Stomach smooth muscle (tissue), 2 donors: Measurements from ENCODE around the gene ROCK2.
"Not testable (repeated sequence)": the region's sequence is repeated elsewhere in the genome, so short reads cannot be mapped to it uniquely, and the experiment has no call there.

Experiments used
- H3K27ac ChIP-seq: one replicate; pipeline ENCODE4 v1.7.0; 2013; ENCODE audit warnings: mild to moderate bottlenecking, low read length, inconsistent platforms
- H3K27me3 ChIP-seq, 2 donors: one replicate each; pipeline ENCODE4 v1.7.0; 2013; ENCODE audit warnings: low read length in 2 of 2; ENCODE audit not compliant: insufficient read depth in 2 of 2, control insufficient read depth in 1 of 2
- H3K36me3 ChIP-seq, 2 donors: one replicate each; pipeline ENCODE4 v1.7.0; 2013; ENCODE audit warnings: low read length in 2 of 2; ENCODE audit not compliant: control insufficient read depth in 2 of 2, insufficient read depth in 2 of 2
- H3K4me1 ChIP-seq: one replicate; pipeline ENCODE4 v1.7.0; 2013; ENCODE audit warnings: low read length; ENCODE audit not compliant: control insufficient read depth, insufficient read depth
- H3K4me3 ChIP-seq, 2 donors: one replicate each; pipeline ENCODE4 v1.7.0; 2013; ENCODE audit warnings: low read length in 2 of 2
- H3K9ac ChIP-seq, 2 donors: one replicate each; pipeline ENCODE4 v1.7.0; 2013; ENCODE audit warnings: low read length in 2 of 2, mild to moderate bottlenecking in 1 of 2
- H3K9me3 ChIP-seq, 2 donors: one replicate each; pipeline ENCODE4 v1.7.0; 2013; ENCODE audit warnings: low read length in 2 of 2; ENCODE audit not compliant: control insufficient read depth in 2 of 2
- donor health status: healthy.
- donor health status: Pancreatic carcinoma.

Gene ROCK2

GRCh38 chr2:11339508-11340083, 4.8 kb downstream of the ROCK2 start:
- Histone ChIP-seq H3K27ac (no peak overlapping the region), H3K4me1 (no peaks in the 10 kb centered on the region), H3K9me3 (no peaks in the 10 kb centered on the region), H3K36me3 (no peaks in the 10 kb centered on the region), H3K4me3 (no peak overlapping the region), H3K9ac (no peak overlapping the region), H3K27me3 (no peaks in the 10 kb centered on the region)

GRCh38 chr2:11338580-11338979, 5.9 kb downstream of the ROCK2 start:
- Histone ChIP-seq H3K4me1 (no peaks in the 10 kb centered on the region), H3K9ac (no peak overlapping the region), H3K27me3 (no peaks in the 10 kb centered on the region), H3K4me3 (no peak overlapping the region), H3K9me3 (no peaks in the 10 kb centered on the region), H3K27ac (no peak overlapping the region), H3K36me3 (no peaks in the 10 kb centered on the region)

GRCh38 chr2:11337909-11338308, 6.5 kb downstream of the ROCK2 start:
- Histone ChIP-seq H3K27ac (no peak overlapping the region), H3K4me3 (no peak overlapping the region), H3K9me3 (no peaks in the 10 kb centered on the region), H3K4me1 (no peaks in the 10 kb centered on the region), H3K9ac (no peak overlapping the region), H3K36me3 (no peaks in the 10 kb centered on the region), H3K27me3 (no peaks in the 10 kb centered on the region)

- no peak overlapping the region for H3K4me3 ChIP-seq
- no peak overlapping the region for H3K27ac ChIP-seq
- H3K36me3 ChIP-seq = no peaks in the 10 kb centered on the region
- H3K4me1 ChIP-seq = no peaks in the 10 kb centered on the region
- no peaks in the 10 kb centered on the region for H3K9me3 ChIP-seq
- H3K27me3 ChIP-seq = no peaks in the 10 kb centered on the region
- H3K9ac ChIP-seq = no peak overlapping the region
Measured at GRCh38 chr2:11336189-11336588, 8.2 kb downstream of the ROCK2 start.

- Histone ChIP-seq H3K27me3 (no peaks in the 10 kb centered on the region), H3K4me3 (no peak overlapping the region), H3K9ac (no peak overlapping the region), H3K4me1 (no peaks in the 10 kb centered on the region), H3K9me3 (no peaks in the 10 kb centered on the region), H3K27ac (no peak overlapping the region), H3K36me3 (no peaks in the 10 kb centered on the region)
Measured at GRCh38 chr2:11333427-11334183, 10.8 kb downstream of the ROCK2 start.

GRCh38 chr2:11332596-11332995, 11.8 kb downstream of the ROCK2 start:
- no peaks in the 10 kb centered on the region for H3K27me3 ChIP-seq
- no peaks in the 10 kb centered on the region for H3K9me3 ChIP-seq
- no peak overlapping the region for H3K9ac ChIP-seq
- no peaks in the 10 kb centered on the region for H3K4me1 ChIP-seq
- H3K4me3 ChIP-seq = no peak overlapping the region
- H3K36me3 ChIP-seq = no peaks in the 10 kb centered on the region
- H3K27ac ChIP-seq = no peak overlapping the region

GRCh38 chr2:11330457-11331142, 13.8 kb downstream of the ROCK2 start:
- no peaks in the 10 kb centered on the region for H3K27me3 ChIP-seq
- no peaks in the 10 kb centered on the region for H3K4me1 ChIP-seq
- H3K36me3 ChIP-seq = no peaks in the 10 kb centered on the region
- H3K4me3 ChIP-seq = no peak overlapping the region
- no peak overlapping the region for H3K27ac ChIP-seq
- no peaks in the 10 kb centered on the region for H3K9me3 ChIP-seq
- no peak overlapping the region for H3K9ac ChIP-seq

- H3K4me1 ChIP-seq = no peaks in the 10 kb centered on the region
- no peak overlapping the region for H3K27ac ChIP-seq
- no peaks in the 10 kb centered on the region for H3K27me3 ChIP-seq
- no peaks in the 10 kb centered on the region for H3K9me3 ChIP-seq
- no peak overlapping the region for H3K4me3 ChIP-seq
- no peak overlapping the region for H3K9ac ChIP-seq
- H3K36me3 ChIP-seq = no peaks in the 10 kb centered on the region
Measured at GRCh38 chr2:11329776-11330175, 14.7 kb downstream of the ROCK2 start.

GRCh38 chr2:11328522-11328921, 15.9 kb downstream of the ROCK2 start:
- H3K27me3 ChIP-seq = not testable (repeated sequence)

GRCh38 chr2:11327871-11328270, 16.6 kb downstream of the ROCK2 start:
- Histone ChIP-seq H3K9ac (no peak overlapping the region), H3K4me1 (no peaks in the 10 kb centered on the region), H3K27me3 (no peaks in the 10 kb centered on the region), H3K36me3 (no peaks in the 10 kb centered on the region), H3K9me3 (no peaks in the 10 kb centered on the region), H3K4me3 (no peak overlapping the region), H3K27ac (no peak overlapping the region)

More at GRCh38 chr2:11328522-11328921, 15.9 kb downstream of the ROCK2 start:
- H3K36me3 ChIP-seq, H3K27ac ChIP-seq, H3K9ac ChIP-seq, H3K4me3 ChIP-seq, H3K9me3 ChIP-seq, H3K4me1 ChIP-seq: not testable (repeated sequence)
